GM12878 (cell line): Measurements from ENCODE around the gene TEKT2. TPM values are rescaled to one million over a fixed set of nuclear protein-coding genes. Genes with fewer than 3 reads are reported as not detected.
A peak's percentile ranks its signal among the peaks of the same experiment; 100 is the strongest.

Experiments
- CUX1 ChIP-seq: IDR thresholded peaks from 2 replicates; pipeline ENCODE4 v1.6.1; 2012; ENCODE audit warnings: improper control_type of control experiment, low read depth, low read length; ENCODE audit not compliant: insufficient replicate concordance
- FOXM1 ChIP-seq: IDR thresholded peaks from 2 replicates; pipeline ENCODE4 v1.6.1; 2012; ENCODE audit warnings: low read depth, mild to moderate bottlenecking, inconsistent platforms, low read length, moderate library complexity
- MXI1 ChIP-seq: fragments of 150-350 bp; IDR thresholded peaks from 2 replicates; pipeline ENCODE4 v1.6.1; 2011; ENCODE audit warnings: low read depth, mild to moderate bottlenecking, inconsistent platforms, low read length, improper control_type of control experiment
- NFYB ChIP-seq: IDR thresholded peaks from 2 replicates; pipeline ENCODE4 v1.6.1; 2011; ENCODE audit warnings: low read depth, mild to moderate bottlenecking, low read length, improper control_type of control experiment, moderate library complexity; ENCODE audit not compliant: insufficient read depth
- SMC3 ChIP-seq: IDR thresholded peaks from 2 replicates; pipeline ENCODE4 v1.6.1; 2011; ENCODE audit warnings: low read length, improper control_type of control experiment, borderline replicate concordance
- SREBF1 ChIP-seq: IDR thresholded peaks from 2 replicates; pipeline ENCODE4 v1.6.1; 2012; ENCODE audit warnings: mild to moderate bottlenecking, low read length
- TARDBP ChIP-seq: IDR thresholded peaks from 2 replicates; pipeline ENCODE4 v1.6.1; 2016; ENCODE audit warnings: borderline replicate concordance
- ZNF592 ChIP-seq: fragments of 450-650 bp; IDR thresholded peaks from 2 replicates; pipeline ENCODE4 v1.6.1; 2017; ENCODE audit warnings: mild to moderate bottlenecking, moderate library complexity
- polyA plus RNA-seq, 11 experiments: library from polyadenylated mRNA; depleted of rRNA in 4 of 11; unstranded in 6 of 11; stranded (reverse) in 5 of 11; fragments of >200 nt; fragmentation: Nextera tagmentation in 4 of 11; fragmentation: Illumina TruSeq in 1 of 11; extraction: Ambion mirVana in 4 of 11; extraction: Trizol in 1 of 11; gene quantifications; 1 replicate in 1 of 11; 2 replicates in 10 of 11; pipeline versions ENCODE4 v1.2.1 to v1.2.3, GENCODE V29; 2011 to 2016; ENCODE audit warnings: inconsistent platforms in 2 of 11, missing spikeins in 2 of 11, low read depth in 1 of 11
- total RNA-seq, 4 experiments: library from RNA; depleted of rRNA in 3 of 4; stranded (reverse); fragments of >200 nt in 3 of 4; fragmentation: Illumina TruSeq in 1 of 4; extraction: Trizol in 1 of 4; gene quantifications; 2 replicates each; pipeline versions ENCODE4 v1.2.1 to v1.2.3, GENCODE V29; 2013 to 2021
- TF ChIP-seq, protein P1 (sequence below): IDR thresholded peaks from 2 replicates; pipeline ENCODE4 v1.6.1; 2011; ENCODE audit warnings: borderline replicate concordance, low read depth, mild to moderate bottlenecking, moderate library complexity, low read length; ENCODE audit not compliant: insufficient read depth, poor library complexity, severe bottlenecking
- TF ChIP-seq, protein P2 (sequence below): fragments of 450-650 bp; IDR thresholded peaks from 2 replicates; pipeline ENCODE4 v1.6.1; 2017; ENCODE audit warnings: antibody characterized with exemption, mild to moderate bottlenecking, moderate library complexity
- TF ChIP-seq, protein P3 (sequence below): fragments of 450-650 bp; IDR thresholded peaks from 2 replicates; pipeline ENCODE4 v1.6.1; 2017; ENCODE audit warnings: mild to moderate bottlenecking

Gene TEKT2
- total and polyA plus RNA-seq, 10 of the 15 experiments (the other 5 are each of a cell fraction or from before 2014, with no cell fraction given) = 0.07 to 0.13 TPM; not detected in 8

- TF ChIP-seq, protein P1, sequence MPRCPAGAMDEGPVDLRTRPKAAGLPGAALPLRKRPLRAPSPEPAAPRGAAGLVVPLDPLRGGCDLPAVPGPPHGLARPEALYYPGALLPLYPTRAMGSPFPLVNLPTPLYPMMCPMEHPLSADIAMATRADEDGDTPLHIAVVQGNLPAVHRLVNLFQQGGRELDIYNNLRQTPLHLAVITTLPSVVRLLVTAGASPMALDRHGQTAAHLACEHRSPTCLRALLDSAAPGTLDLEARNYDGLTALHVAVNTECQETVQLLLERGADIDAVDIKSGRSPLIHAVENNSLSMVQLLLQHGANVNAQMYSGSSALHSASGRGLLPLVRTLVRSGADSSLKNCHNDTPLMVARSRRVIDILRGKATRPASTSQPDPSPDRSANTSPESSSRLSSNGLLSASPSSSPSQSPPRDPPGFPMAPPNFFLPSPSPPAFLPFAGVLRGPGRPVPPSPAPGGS = no peak
- TF ChIP-seq NFYB (no peak), FOXM1 (no peak), MXI1 (peak; percentile 86), CUX1 (no peak), TARDBP (peak; percentile 76; the same call in 1 of the 2 replicates), SMC3 (peak; percentile 60), ZNF592 (peak; percentile 88; the same call in 1 of the 2 replicates), SREBF1 (no peak)
- TF ChIP-seq, protein P2, sequence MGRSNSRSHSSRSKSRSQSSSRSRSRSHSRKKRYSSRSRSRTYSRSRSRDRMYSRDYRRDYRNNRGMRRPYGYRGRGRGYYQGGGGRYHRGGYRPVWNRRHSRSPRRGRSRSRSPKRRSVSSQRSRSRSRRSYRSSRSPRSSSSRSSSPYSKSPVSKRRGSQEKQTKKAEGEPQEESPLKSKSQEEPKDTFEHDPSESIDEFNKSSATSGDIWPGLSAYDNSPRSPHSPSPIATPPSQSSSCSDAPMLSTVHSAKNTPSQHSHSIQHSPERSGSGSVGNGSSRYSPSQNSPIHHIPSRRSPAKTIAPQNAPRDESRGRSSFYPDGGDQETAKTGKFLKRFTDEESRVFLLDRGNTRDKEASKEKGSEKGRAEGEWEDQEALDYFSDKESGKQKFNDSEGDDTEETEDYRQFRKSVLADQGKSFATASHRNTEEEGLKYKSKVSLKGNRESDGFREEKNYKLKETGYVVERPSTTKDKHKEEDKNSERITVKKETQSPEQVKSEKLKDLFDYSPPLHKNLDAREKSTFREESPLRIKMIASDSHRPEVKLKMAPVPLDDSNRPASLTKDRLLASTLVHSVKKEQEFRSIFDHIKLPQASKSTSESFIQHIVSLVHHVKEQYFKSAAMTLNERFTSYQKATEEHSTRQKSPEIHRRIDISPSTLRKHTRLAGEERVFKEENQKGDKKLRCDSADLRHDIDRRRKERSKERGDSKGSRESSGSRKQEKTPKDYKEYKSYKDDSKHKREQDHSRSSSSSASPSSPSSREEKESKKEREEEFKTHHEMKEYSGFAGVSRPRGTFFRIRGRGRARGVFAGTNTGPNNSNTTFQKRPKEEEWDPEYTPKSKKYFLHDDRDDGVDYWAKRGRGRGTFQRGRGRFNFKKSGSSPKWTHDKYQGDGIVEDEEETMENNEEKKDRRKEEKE = no peak
- TF ChIP-seq, protein P3, sequence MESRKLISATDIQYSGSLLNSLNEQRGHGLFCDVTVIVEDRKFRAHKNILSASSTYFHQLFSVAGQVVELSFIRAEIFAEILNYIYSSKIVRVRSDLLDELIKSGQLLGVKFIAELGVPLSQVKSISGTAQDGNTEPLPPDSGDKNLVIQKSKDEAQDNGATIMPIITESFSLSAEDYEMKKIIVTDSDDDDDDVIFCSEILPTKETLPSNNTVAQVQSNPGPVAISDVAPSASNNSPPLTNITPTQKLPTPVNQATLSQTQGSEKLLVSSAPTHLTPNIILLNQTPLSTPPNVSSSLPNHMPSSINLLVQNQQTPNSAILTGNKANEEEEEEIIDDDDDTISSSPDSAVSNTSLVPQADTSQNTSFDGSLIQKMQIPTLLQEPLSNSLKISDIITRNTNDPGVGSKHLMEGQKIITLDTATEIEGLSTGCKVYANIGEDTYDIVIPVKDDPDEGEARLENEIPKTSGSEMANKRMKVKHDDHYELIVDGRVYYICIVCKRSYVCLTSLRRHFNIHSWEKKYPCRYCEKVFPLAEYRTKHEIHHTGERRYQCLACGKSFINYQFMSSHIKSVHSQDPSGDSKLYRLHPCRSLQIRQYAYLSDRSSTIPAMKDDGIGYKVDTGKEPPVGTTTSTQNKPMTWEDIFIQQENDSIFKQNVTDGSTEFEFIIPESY = no peak
Measured at GRCh38 chr1:36088577-36089392, 4.9 kb downstream of the TEKT2 start, which contains the start of gene ADPRS (continued).
